Activated CD4-positive, alpha-beta T cell treated with anti-CD3 and anti-CD28 coated beads for 4 hours (primary cell): Measurements from ENCODE around the gene SULT2A1.
"Not testable (repeated sequence)": the region's sequence is repeated elsewhere in the genome, so short reads cannot be mapped to it uniquely, and the experiment has no call there.

Experiments used
- DNase-seq, 2 donors: peaks; one replicate each; pipeline ENCODE4 v3.0.0-alpha.2; 2020

The SULT2A1 gene

GRCh38 chr19:47859838-47860237, 26.3 kb downstream of the SULT2A1 start:
- not testable (repeated sequence) for DNase-seq

GRCh38 chr19:47858646-47859285, 27.3 kb downstream of the SULT2A1 start, which contains the start of gene TPRX2:
TSS of gene TPRX2 (plus strand) at chr19:47859235. CDS start at chr19:47859247, 12 bp downstream.
- not testable (repeated sequence) for DNase-seq

- DNase-seq, result not testable (repeated sequence)
Observed at GRCh38 chr19:47858231-47858630, 27.9 kb downstream of the SULT2A1 start.

- no peak for DNase-seq
Observed at GRCh38 chr19:47854459-47854858, 31.7 kb downstream of the SULT2A1 start.

- DNase-seq, result no peak
Observed at GRCh38 chr19:47853003-47853402, 33.1 kb downstream of the SULT2A1 start.

- DNase-seq, result peak; percentile 6 to 18
Observed at GRCh38 chr19:47848823-47849473, 37.2 kb downstream of the SULT2A1 start.

- DNase-seq, result no peak
Observed at GRCh38 chr19:47848425-47848822, 37.7 kb downstream of the SULT2A1 start.

- DNase-seq, result no peak
Observed at GRCh38 chr19:47842941-47843340, 43.2 kb downstream of the SULT2A1 start.

- no peak for DNase-seq
Observed at GRCh38 chr19:47839913-47840312, 46.2 kb downstream of the SULT2A1 start.

- DNase-seq, result no peak
Observed at GRCh38 chr19:47839411-47839810, 46.7 kb downstream of the SULT2A1 start.

- DNase-seq, result no peak
Observed at GRCh38 chr19:47836038-47836437, 50.1 kb downstream of the SULT2A1 start.

- DNase-seq, result no peak
Observed at GRCh38 chr19:47832723-47833122, 53.4 kb downstream of the SULT2A1 start.

- no peak for DNase-seq
Observed at GRCh38 chr19:47826800-47827199, 59.3 kb downstream of the SULT2A1 start.

GRCh38 chr19:47824396-47824795, 61.7 kb downstream of the SULT2A1 start:
- DNase-seq, result no peak

GRCh38 chr19:47821460-47822020, 64.6 kb downstream of the SULT2A1 start, which contains the start of gene CRX:
TSS of gene CRX (plus strand) at chr19:47821937. CDS start at chr19:47834444, 12,507 bp downstream.
- DNase-seq, result no peak
